Right ventricle myocardium inferior (tissue), 1 donor: ENCODE data around the gene SUPT4H1. TPM values are rescaled to one million over a fixed set of nuclear protein-coding genes. Genes with fewer than 3 reads are reported as not detected.

Experiments used
- ATAC-seq: fragments of 200-7000 bp; cut with Tn5 transposase; one replicate; pipeline ENCODE4 v1.9.1; 2020; ENCODE audit warnings: mild to moderate bottlenecking, moderate library complexity
- DNase-seq: peaks from one replicate; pipeline ENCODE4 v3.0.0; 2021; ENCODE audit errors: missing footprints
- intact Hi-C: fragments of 100-400 bp; cut with DNase I; formaldehyde crosslinking; loops from one replicate; pipeline ENCODE4 v1.11.0; 2022
- total RNA-seq: library from RNA; stranded (reverse); fragmentation: NEBNext Ultra II Directional; extraction: Animal tissue kit (Norgen Biotek cat#: 25700); gene quantifications from one replicate; pipeline ENCODE4 v1.2.1, GENCODE V29; 2021
- donor health status: DM: no; HTN: yes; CAD: no; lungs with severe emphysema.

SUPT4H1 gene
- total RNA-seq, 1 donor from 2014 or later: 58.2 TPM

GRCh38 chr17:58314706-58315015, 37.3 kb downstream of the SUPT4H1 start:
- ATAC-seq (no peak), DNase-seq (no peak)
- intact Hi-C loops: loop anchor here (5.0 kb wide), 1 partner anchor 133 kb away; no protein-coding TSS in a partner anchor

- intact Hi-C loops: no loop called here
- no peak for ATAC-seq
- DNase-seq: no peak
These were observed 37.9 kb downstream of the SUPT4H1 start for GRCh38 chr17:58313815-58314705.

DNA sequence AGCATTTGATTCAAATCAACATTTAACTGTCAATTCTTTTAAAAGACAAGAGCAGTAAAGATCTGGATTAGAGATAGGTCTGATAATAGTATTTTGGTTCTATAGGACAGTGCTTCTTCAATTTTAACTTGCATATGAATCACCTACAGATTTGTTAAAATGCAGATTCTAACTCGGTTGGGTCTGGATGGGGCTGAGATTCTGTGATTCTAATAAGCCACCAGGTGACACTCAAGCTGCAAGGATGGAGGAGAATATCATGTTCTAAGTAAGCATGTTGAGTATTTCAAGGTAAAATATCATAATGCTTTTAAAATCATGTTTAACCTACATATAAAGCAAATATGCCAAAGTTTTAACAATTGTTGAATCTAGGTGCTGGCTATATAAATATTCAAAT, 39.2 kb downstream of the SUPT4H1 start:
- intact Hi-C loops: no loop called here
- ATAC-seq (no peak), DNase-seq (no peak)

GRCh38 chr17:58312021-58312630, 39.9 kb downstream of the SUPT4H1 start:
- DNase-seq (no peak), ATAC-seq (no peak)
- intact Hi-C loops: no loop called here

DNA sequence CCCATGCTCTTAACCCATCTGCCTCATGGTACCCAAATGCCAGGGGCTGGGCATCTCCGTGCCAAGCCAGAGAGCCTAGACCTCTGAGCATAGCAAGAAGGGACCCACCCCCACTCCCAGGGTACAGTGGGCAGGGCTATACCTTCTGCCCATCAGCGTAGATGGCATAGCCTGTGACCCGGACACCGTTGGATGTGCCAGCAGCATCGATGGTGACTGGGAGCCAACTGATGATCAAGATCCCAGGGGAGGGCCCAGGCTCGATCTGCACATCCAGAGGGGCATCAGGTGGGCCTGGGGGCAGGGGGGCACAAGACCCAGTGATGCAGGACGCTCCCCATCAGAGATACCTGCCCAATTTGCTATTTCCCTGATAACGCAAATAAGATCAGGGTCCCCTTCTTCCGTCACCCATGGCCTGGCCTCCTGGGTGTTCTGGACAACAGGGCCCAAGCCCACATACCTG, 40.5 kb downstream of the SUPT4H1 start:
- intact Hi-C loops: no loop called here
- ATAC-seq (no peak), DNase-seq (no peak)

GRCh38 chr17:58310511-58311428, 41.2 kb downstream of the SUPT4H1 start:
- ATAC-seq: no peak
- intact Hi-C loops: no loop called here
- peak; percentile 37 for DNase-seq

DNA sequence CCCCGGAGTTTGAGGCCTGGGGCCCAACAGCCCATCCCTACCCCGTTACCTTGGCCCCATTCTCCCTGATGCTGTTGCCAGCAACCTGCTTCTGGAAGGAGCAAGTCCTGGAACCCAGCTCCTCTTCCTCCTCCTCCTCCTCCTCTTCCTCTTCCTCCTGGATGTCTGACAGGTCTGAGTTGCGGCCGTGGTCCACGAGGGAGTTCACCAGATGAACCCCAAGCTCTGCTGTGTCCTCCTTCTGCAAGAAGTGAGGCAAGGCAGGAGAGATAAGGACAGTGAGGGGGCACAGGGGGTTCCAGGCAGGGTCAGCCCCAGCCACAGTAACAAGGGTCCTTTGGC, 42.1 kb downstream of the SUPT4H1 start:
- ATAC-seq (no peak), DNase-seq (no peak)
- intact Hi-C loops: no loop called here

- peak; percentile 31 for DNase-seq
- intact Hi-C loops: no loop called here
- no peak for ATAC-seq
These were observed 42.8 kb downstream of the SUPT4H1 start for GRCh38 chr17:58308985-58309917.

DNA sequence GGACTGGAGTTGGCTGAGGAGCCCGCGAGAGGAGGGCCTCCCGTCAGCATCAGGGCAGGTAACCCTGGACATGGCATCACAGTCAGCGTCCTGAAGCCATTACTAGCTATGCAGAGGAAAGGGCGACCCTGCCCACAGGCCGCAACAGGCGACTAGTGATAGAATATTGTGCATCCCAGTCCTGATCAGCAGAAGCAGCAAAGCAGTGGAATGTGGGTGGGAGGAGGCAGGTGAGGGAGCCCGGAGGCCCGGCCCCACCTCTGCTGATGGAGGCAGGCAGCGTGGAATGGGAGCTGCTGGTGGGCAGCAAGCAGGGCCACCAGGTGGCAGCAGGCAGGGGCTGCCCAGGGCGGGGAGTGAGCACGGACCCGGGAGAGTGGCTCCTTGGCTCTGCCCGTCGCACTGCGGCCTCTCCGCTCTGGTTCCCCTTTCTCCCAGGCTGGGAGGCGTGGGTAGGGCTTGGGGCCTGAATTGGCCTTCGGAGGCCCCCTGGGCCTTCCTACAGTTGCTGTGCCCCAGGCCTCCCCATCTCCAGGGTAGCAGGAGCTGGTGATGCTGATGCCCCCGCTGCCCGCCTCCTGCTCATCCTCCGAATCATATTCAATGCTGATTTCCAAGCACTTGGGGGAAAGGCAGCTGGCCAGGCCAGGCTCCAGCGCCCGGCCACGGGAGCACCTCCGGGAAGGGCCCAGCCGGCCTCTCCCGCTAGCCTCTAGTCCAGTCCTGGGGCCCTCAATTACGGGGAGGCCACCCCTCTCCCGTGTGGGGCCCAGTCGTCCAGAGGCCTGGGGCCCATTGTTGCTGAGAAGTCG, 43.6 kb downstream of the SUPT4H1 start:
- peak; percentile 67 for DNase-seq
- no peak for ATAC-seq
- intact Hi-C loops: no loop called here

DNA sequence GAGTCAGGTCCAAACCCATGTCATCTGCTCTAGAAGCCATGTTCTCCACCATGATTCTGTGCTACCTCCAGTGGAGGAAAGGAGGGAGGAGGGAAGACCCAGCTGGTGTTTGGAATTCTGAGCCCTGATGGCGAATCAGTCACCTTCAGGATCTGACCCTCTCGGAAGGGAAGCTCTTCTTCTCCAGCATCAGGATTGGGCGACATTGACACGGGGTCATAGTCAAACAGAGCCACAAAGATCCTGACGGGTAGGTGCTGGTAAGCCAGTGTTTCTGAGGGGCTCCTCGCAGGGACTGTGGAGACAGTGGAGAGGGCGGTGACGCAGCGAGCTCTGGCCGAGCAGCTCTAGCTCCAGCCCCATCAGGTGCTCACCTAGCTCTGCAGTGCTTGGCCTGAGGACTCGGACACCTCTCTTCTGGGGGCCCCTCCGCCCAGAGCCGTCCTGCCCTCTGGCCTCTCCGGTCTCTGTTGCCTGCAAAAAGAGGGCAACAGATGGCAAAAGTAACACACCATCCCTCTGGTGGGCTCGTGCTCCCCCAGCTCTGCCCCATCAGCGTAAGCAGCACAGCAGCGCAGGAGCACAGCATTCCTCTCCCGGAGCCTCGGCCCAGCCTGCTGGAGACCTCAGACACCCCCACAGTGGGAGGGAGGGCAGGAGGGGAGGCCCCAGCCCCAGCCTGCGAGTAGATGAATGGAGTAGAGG, 44.4 kb downstream of the SUPT4H1 start:
- peak; percentile 30 for DNase-seq
- no peak for ATAC-seq
- intact Hi-C loops: no loop called here

GRCh38 chr17:58306131-58306951, 45.7 kb downstream of the SUPT4H1 start:
- DNase-seq (peak; percentile 48), ATAC-seq (no peak)
- intact Hi-C loops: no loop called here

- intact Hi-C loops: no loop called here
- ATAC-seq (no peak), DNase-seq (peak; percentile 16)
These were observed 46.4 kb downstream of the SUPT4H1 start for GRCh38 chr17:58305626-58306025.

GRCh38 chr17:58304750-58305486, 47.1 kb downstream of the SUPT4H1 start:
- ATAC-seq (no peak), DNase-seq (peak; percentile 15)
- intact Hi-C loops: no loop called here

- intact Hi-C loops: no loop called here
- peak; percentile 76 for DNase-seq
- ATAC-seq: peak; percentile 68
These were observed 47.8 kb downstream of the SUPT4H1 start for GRCh38 chr17:58303971-58304749.
